ENCODE measurements around the gene OGA. TPM values are rescaled to one million over a fixed set of nuclear protein-coding genes. Genes with fewer than 3 reads are reported as not detected.

The OGA gene
- total RNA-seq, 1 donor from 2014 or later = 99.5 TPM

GRCh38 chr10:101812606-101813005, 5.6 kb downstream of the OGA start:
- no peak for TF ChIP-seq CTCF (conservative IDR thresholded peaks at IDR 0.05)
- Mint-ChIP-seq H3K9me3 (no peaks in the 10 kb centered on the region), H3K27me3 (no peaks in the 10 kb centered on the region), H3K27ac (no peak overlapping the region), H3K36me3 (peaks cover 11% of the 10 kb centered on the region), H3K4me1 (ENCODE audit: unreplicated experiment) (peaks cover 20% of the 10 kb centered on the region), H3K4me3 (no peak overlapping the region)
- DNase-seq (ENCODE audit: extremely low spot score, unreplicated experiment) = no peak

GRCh38 chr10:101807158-101807557, 11.1 kb downstream of the OGA start:
- H3K27ac Mint-ChIP-seq = no peak overlapping the region

GRCh38 chr10:101803511-101803910, 14.7 kb downstream of the OGA start:
- H3K36me3 Mint-ChIP-seq = peaks cover 33% of the 10 kb centered on the region
- no peak overlapping the region for H3K4me3 Mint-ChIP-seq
- DNase-seq (ENCODE audit: extremely low spot score, unreplicated experiment) = no peak
- no peak for TF ChIP-seq CTCF (conservative IDR thresholded peaks at IDR 0.05)
- H3K4me1 Mint-ChIP-seq (ENCODE audit: unreplicated experiment) = no peaks in the 10 kb centered on the region
- H3K27ac Mint-ChIP-seq = no peak overlapping the region
- no peaks in the 10 kb centered on the region for H3K27me3 Mint-ChIP-seq
- no peaks in the 10 kb centered on the region for H3K9me3 Mint-ChIP-seq

More at GRCh38 chr10:101807158-101807557, 11.1 kb downstream of the OGA start:
- no peak overlapping the region for H3K4me3 Mint-ChIP-seq
- H3K27me3 Mint-ChIP-seq = no peaks in the 10 kb centered on the region
- no peaks in the 10 kb centered on the region for H3K4me1 Mint-ChIP-seq (ENCODE audit: unreplicated experiment)
- DNase-seq (ENCODE audit: extremely low spot score, unreplicated experiment) = no peak
- peaks cover 15% of the 10 kb centered on the region for H3K36me3 Mint-ChIP-seq
- H3K9me3 Mint-ChIP-seq = no peaks in the 10 kb centered on the region
- no peak for TF ChIP-seq CTCF (conservative IDR thresholded peaks at IDR 0.05)

- TF ChIP-seq CTCF (conservative IDR thresholded peaks at IDR 0.05) = no peak
- H3K27me3 Mint-ChIP-seq = no peaks in the 10 kb centered on the region
- no peak overlapping the region for H3K27ac Mint-ChIP-seq
- H3K4me3 Mint-ChIP-seq = no peak overlapping the region
- no peaks in the 10 kb centered on the region for H3K9me3 Mint-ChIP-seq
- peaks cover 59% of the 10 kb centered on the region for H3K36me3 Mint-ChIP-seq
- H3K4me1 Mint-ChIP-seq (ENCODE audit: unreplicated experiment) = no peaks in the 10 kb centered on the region
- no peak for DNase-seq (ENCODE audit: extremely low spot score, unreplicated experiment)
These were observed 20.7 kb downstream of the OGA start for GRCh38 chr10:101797403-101798059.

GRCh38 chr10:101793526-101793925, 24.7 kb downstream of the OGA start:
- no peak for TF ChIP-seq CTCF (conservative IDR thresholded peaks at IDR 0.05)
- Mint-ChIP-seq H3K4me3 (no peak overlapping the region), H3K9me3 (no peaks in the 10 kb centered on the region), H3K27me3 (no peaks in the 10 kb centered on the region), H3K36me3 (peaks cover 45% of the 10 kb centered on the region), H3K4me1 (ENCODE audit: unreplicated experiment) (no peaks in the 10 kb centered on the region), H3K27ac (no peak overlapping the region)
- no peak for DNase-seq (ENCODE audit: extremely low spot score, unreplicated experiment)

All from type B pancreatic cell (in vitro differentiated cells).